NCI-H1436 treated with DMSO at 0.1 percent for 48 hours (cell line): ENCODE data around the gene JUP.

Experiments
- DNase-seq: peaks from one replicate; lab custom pipeline; 2025; lab: John Stamatoyannopoulos, UW

JUP gene

DNA sequence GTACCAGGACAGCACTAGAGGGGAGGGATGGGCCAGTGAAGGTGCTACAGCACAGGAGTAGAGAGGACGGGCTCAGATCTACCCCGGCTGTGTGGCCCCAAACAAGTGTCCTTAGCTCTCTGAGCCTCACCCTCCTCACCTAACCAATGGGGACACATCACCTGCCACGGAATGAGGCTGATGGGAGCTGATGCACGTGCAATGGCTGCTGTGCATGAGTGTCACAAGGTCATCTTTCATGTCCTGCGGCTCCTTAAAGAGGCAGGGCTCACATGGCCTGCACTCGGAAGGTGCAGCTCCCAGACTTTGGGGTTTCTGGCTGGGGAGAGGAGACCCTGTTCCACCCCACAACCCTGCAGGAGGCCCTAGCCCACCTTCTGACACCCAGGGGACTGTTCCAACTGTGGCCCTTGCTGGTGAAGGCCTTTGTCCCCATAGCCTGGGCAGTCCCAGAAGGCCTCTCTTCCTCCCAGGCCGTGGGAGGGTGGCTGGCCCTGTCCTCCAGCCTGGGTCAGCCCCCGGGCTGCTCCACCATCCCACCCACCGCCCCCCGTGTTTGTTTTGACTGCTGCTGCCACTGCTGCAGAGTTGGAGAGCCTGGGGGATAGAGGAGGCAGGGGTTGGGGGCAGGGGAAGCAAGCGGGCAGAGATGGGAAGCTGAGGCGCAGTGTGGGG is 62.6 kb downstream of the JUP start:
- no peak for DNase-seq

DNA sequence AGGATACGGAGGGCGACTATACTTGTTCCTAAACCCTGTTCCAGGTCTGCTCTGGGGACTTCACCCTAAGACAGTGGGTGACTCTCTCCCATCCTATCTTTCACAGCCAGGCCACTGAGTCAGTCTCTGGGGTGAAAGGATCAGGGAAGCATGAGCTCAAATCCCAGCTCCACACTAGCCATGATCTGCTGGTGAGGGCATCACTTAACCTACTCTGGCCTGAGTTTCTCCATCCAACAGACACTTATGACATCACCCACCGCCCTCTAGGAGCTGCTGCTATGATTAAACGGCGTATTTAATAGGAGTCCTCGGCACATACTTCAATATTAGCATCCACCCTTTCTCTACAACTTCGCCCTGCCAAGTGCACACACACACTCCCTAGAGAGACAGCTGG is 64.3 kb downstream of the JUP start:
- peak; percentile 55 for DNase-seq

DNA sequence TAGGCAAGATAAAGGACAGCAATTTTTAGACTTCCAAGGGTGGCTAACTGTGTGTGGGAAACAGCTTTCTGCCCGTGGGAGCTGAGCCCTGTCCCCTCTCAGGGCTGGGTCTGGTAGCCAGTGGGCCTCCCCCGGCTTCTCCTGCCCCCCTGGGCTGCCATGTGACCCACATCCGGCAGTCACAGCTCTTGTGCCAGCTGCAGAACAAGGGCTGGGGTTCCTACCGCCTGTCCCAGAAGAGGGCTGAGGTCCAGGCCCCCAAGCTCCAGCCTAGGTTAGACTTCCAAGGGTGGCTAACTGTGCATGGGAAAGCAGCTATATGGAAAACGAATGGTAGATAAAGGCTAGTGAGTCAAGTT is 68.2 kb downstream of the JUP start:
- no peak for DNase-seq

DNA sequence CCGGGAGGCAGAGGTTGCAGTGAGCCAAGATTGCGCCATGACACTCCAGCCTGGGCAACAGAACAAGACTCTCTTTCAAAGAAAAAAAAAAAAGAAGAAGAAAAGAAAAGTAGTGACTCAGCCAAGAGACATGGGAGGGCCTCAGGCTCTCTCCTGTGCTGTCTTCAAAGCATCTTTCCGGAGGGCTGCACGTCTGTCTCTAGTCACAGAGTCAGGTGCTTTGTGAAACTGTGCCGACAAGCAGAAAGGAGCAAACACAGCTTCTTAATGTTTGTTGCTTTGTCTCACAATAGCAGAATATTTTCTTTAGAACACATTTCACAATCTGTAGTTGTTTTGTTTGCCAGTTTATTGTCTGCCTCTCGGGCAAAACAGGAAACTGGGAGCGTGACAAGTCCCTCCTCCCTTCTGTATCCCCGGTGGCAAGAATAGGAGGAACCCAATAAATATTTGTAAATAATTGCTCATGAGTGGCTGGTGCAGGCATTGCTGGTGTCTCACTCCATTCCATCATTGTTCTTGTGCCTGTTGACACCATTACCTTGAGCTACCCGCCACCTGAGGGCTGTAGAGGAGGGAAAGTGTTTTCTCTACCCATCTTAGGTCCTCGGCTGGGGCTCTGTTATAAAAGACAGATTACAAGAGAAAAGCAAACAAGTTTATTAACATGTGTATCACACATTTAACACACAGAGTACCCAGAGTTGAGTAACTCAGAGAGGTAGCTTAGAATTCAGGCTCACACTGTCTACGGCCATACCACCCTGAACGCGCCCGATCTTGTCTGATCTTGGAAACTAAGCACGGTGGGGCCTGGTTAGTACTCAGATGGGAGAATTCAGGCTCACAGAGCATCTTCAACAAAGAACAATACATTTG is 68.9 kb downstream of the JUP start:
- DNase-seq: no peak

GRCh38 chr17:41711669-41712400 is 74.7 kb downstream of the JUP start, which contains the start of gene GAST:
Gene GAST, plus strand, starts transcription at chr17:41712331. Its CDS starts 3,106 bp downstream, at chr17:41715437.
- no peak for DNase-seq

DNA sequence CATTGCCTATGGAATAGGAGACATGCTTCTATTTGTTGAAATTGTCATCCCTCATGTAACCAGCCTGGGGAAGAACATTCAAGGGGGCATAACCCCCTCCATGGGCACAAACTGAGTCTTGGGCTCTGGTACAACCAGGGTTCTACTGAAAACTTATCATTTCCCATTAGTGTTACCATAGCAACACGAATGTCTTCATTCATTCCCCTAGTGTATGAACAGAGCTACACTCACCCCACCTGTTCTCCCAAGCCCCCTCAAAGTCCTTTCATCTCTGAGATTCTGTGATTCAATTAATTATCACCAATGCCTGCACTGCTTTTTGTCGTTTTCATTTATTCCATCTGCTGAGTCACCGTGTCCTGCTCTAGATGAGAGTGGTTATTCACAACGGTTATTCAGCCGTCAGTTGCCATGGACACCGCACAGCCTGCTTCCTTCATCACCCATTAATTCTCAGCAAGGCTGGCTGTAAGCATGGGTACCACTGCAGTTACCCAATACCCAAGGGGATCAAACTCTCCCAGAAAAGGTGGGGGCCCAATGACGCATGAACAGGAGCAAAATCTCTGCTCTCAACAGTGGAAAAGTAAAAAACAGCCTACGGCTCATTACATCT is 75.9 kb downstream of the JUP start:
- DNase-seq: peak; percentile 98

DNA sequence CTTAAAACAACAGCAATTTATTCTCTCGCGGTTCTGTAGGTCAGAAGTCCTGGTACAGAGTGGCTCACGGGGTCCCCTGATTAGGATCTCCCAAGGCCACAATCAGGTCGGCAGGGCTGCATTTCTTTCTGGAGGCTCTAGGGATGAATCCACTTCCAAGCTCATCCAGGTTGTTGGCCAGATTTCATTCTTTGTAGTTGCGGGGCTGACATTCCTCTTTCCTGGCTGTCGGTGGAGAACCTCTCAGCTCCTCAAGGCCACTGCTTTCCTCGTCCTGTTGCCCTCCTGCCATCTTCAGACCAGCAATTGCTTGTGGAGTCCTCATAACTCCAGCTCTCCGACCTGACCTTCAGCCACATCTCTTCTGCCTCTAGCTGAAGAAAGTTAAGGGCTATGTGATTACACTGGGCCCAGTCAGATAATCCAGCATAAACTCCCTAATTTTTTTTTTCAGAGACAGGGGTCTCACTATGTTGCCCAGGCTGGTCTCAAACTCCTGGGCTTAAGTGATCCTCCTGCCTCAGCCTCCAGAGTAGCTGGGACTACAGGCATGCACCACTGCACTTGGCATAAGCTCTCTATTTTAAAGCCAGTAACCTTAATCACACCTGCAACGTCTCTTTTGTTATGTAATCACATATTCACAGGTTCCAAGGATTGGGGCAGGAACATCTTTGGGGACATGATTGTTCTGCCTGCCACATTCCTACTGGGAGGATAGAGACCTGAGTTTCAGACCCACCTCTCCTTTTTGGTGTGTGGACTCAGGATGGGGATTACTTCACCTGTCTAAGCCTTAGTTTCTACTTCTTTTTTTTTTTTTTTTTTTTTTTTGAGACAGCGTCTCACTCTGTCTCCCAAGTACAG is 78.5 kb downstream of the JUP start:
- DNase-seq: no peak

DNA sequence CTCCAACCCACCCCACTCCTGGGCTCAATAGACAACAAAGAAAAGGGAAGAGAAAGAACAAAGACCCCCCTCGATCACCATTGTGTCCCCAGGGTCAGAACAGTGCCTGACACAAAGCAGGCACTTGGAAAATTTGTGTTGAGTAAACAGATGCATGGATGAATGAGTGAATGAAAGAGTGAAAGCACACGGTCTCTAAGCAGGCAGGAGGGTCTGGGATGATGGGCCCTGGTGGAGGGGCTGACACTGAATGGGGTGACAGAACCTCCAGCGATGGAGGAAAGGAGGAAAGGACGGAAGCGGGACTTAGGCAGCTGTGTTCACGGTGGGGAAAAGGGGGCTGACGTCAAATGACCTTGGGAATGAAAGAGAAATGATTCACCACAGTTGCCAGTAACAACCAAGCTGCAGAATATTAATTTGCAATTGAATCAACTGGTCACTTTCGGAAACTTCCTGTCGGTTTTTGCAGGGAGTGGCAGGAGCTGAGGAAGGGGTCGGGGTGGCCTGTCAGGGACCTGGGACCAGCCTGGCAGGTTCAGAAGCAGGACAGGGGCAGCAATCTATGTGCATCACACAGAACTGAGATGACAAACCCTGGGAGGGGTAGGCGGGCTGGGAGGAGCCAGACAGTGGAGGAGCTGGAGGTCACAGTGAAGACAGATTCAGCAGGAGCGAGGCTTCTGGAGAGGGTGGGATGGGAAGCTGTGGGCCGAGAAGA is 81.1 kb downstream of the JUP start:
- DNase-seq: no peak
